ENCODE data around the gene KCNC1. TPM values are rescaled to one million over a fixed set of nuclear protein-coding genes. Genes with fewer than 3 reads are reported as not detected.

Gene KCNC1
- total RNA-seq, 1 experiment from 2014 or later: 0.04 TPM

- no peak overlapping the region for H2AK5ac ChIP-seq (ENCODE audit: insufficient read length, low read length)
- H4K5ac ChIP-seq (ENCODE audit: insufficient read length, low read depth, low read length): no peak overlapping the region
- no peaks in the 10 kb centered on the region for H3K79me2 ChIP-seq (ENCODE audit: insufficient read depth, low read length)
- DNase-seq: no peak
- H3K4me3 Mint-ChIP-seq: no peak overlapping the region
- H3K27ac Mint-ChIP-seq: no peak overlapping the region
- no peak overlapping the region for H3K4me2 ChIP-seq (ENCODE audit: insufficient read depth, insufficient read length, low read length)
- H3K4ac ChIP-seq (ENCODE audit: low read depth, low read length): no peak overlapping the region
- no peak overlapping the region for H3K56ac ChIP-seq (ENCODE audit: insufficient read length, low read depth, low read length)
- H3K23ac ChIP-seq (ENCODE audit: insufficient read length, low read depth, low read length): no peak overlapping the region
- no peaks in the 10 kb centered on the region for H3K9me3 ChIP-seq (ENCODE audit: control insufficient read depth, low read depth, low read length)
- H3K9me3 Mint-ChIP-seq: peaks cover 2 to 7% of the 10 kb centered on the region in 2 experiments; a peak in 2 of 5 replicates
- no peak overlapping the region for H3K18ac ChIP-seq (ENCODE audit: insufficient read length, low read depth, low read length)
- no peak overlapping the region for H2BK12ac ChIP-seq (ENCODE audit: insufficient read length, low read depth, low read length)
- no peak for TF ChIP-seq CTCF (conservative IDR thresholded peaks at IDR 0.05)
- 0 out of 2 replicates have a peak, but pooled peaks cover 2% of the 10 kb centered on the region for H3K27me3 ChIP-seq (ENCODE audit: insufficient read depth, low read length)
- no peak overlapping the region for H4K8ac ChIP-seq (replicated peaks; ENCODE audit: insufficient read length, low read depth, low read length)
- no peak overlapping the region for H2BK5ac ChIP-seq (ENCODE audit: insufficient read length, low read length)
- peaks cover 5% of the 10 kb centered on the region for H3K27me3 Mint-ChIP-seq (ENCODE audit: low read depth)
- no peak overlapping the region for H3K27ac ChIP-seq (ENCODE audit: insufficient read length, low read depth, low read length)
- no peak overlapping the region for H2AFZ ChIP-seq (ENCODE audit: low read length)
- no peaks in the 10 kb centered on the region for H4K20me1 ChIP-seq (ENCODE audit: control insufficient read depth, insufficient read depth, insufficient read length)
- H3K79me1 ChIP-seq (ENCODE audit: insufficient read depth, low read depth, low read length, poor library complexity, severe bottlenecking): no peaks in the 10 kb centered on the region
- H3K4me1 ChIP-seq (ENCODE audit: insufficient read depth, low read length): 0 out of 2 replicates have a peak, but pooled peaks cover 2% of the 10 kb centered on the region
- H3K14ac ChIP-seq (ENCODE audit: insufficient read depth, low read length): no peak overlapping the region
- no CpG with 5 or more reads among the region's 4 CpGs for WGBS (ENCODE audit: extremely low coverage, insufficient read length, low lambda C conversion rate)
- no peak overlapping the region for H3T11ph ChIP-seq (ENCODE audit: low read length)
- no peak overlapping the region for H3K9ac ChIP-seq (ENCODE audit: extremely low read depth, insufficient read length, low read length)
- H4K91ac ChIP-seq (ENCODE audit: insufficient read length, low read depth, low read length): no peak overlapping the region
- no peak overlapping the region for H2BK20ac ChIP-seq (ENCODE audit: low read depth, low read length, poor library complexity, severe bottlenecking)
- H3K4me1 Mint-ChIP-seq: peaks cover 23 to 28% of the 10 kb centered on the region in 2 experiments
- peaks cover 0 to 6% (median 2%) of the 10 kb centered on the region in 3 experiments; a peak in 3 of 7 replicates for H3K36me3 Mint-ChIP-seq (ENCODE audit: insufficient read depth in 1 of 3, low read depth in 3 of 3)
- no peak overlapping the region; the same call in 1 of the 2 replicates for H2BK15ac ChIP-seq (ENCODE audit: low read depth, low read length)
- H2BK120ac ChIP-seq (ENCODE audit: low read depth, low read length, poor library complexity, severe bottlenecking): no peak overlapping the region
- H3K23me2 ChIP-seq (ENCODE audit: insufficient read length, low read depth, low read length, poor library complexity, severe bottlenecking): no peaks in the 10 kb centered on the region
Observed at GRCh38 chr11:17805043-17805442, 70.5 kb downstream of the KCNC1 start.
